Measurements from ENCODE around the gene MAP3K15.

GRCh38 chrX:19343535-19344408 lies 171.5 kb downstream of the MAP3K15 start, which contains the start of gene PDHA1:
- TF ChIP-seq POLR2A (IDR thresholded peaks at IDR 0.05; ENCODE audit: low read depth, low read length): peak; percentile 58; the same call in 1 of the 2 replicates
- no peak for TF ChIP-seq POLR2AphosphoS5 (IDR thresholded peaks at IDR 0.05; ENCODE audit: low read depth, low read length)
- no peak for TF ChIP-seq TAF1 (IDR thresholded peaks at IDR 0.05; ENCODE audit: borderline replicate concordance, low read depth, low read length)
